H1 (cell line): ENCODE measurements around the gene PLP2. TPM values are rescaled to one million over a fixed set of nuclear protein-coding genes. Genes with fewer than 3 reads are reported as not detected.

Experiments
- CTCF ChIA-PET: fragments of 300-600 bp; sonication (Branson Sonifier 250); formaldehyde crosslinking; loops from one replicate; lab custom pipeline; 2021; ENCODE audit not compliant: partially characterized antibody; lab: Charles Lee
- POLR2A ChIA-PET: fragments of 300-600 bp; sonication (Branson Sonifier 250); formaldehyde crosslinking; loops from one replicate; lab custom pipeline; 2021; ENCODE audit warnings: inconsistent platforms; ENCODE audit not compliant: partially characterized antibody; lab: Charles Lee
- DNase-seq, 2 experiments: peaks; one replicate each; pipeline versions ENCODE4 v3.0.0 to v3.0.0-alpha.2; 2010 to 2022; ENCODE audit warnings: low spot score in 2 of 2, low read depth in 1 of 2, mixed read lengths in 1 of 2
- FAIRE-seq: peaks from 2 replicates; lab custom pipeline; 2011; peaks lifted over from hg19 to GRCh38; lab: Jason Lieb, UNC
- H2AFZ ChIP-seq: 2 replicates; pipeline ENCODE4 v1.8.1; 2012; ENCODE audit warnings: low read length, inconsistent platforms
- H2AK5ac ChIP-seq: 2 replicates; pipeline ENCODE4 v1.6.1; 2013; ENCODE audit warnings: low read depth, low read length
- H2BK120ac ChIP-seq: replicated peaks from 2 replicates; pipeline ENCODE3; 2013; ENCODE audit warnings: low read depth, low read length, inconsistent platforms
- H2BK12ac ChIP-seq: 2 replicates; pipeline ENCODE4 v1.6.1; 2013; ENCODE audit warnings: low read depth, low read length
- H2BK15ac ChIP-seq: 2 replicates; pipeline ENCODE4 v1.6.1; 2013; ENCODE audit warnings: low read length
- H2BK20ac ChIP-seq: 2 replicates; pipeline ENCODE4 v1.6.1; 2013; ENCODE audit warnings: low read length
- H2BK5ac ChIP-seq: 2 replicates; pipeline ENCODE4 v1.6.1; 2013; ENCODE audit warnings: low read depth, low read length
- H3K14ac ChIP-seq: 2 replicates; pipeline ENCODE4 v1.6.1; 2013; ENCODE audit warnings: inconsistent platforms; ENCODE audit not compliant: insufficient read length
- H3K18ac ChIP-seq: 2 replicates; pipeline ENCODE4 v1.6.1; 2013; ENCODE audit warnings: low read length; ENCODE audit errors: extremely low read depth
- H3K23ac ChIP-seq: 2 replicates; pipeline ENCODE4 v1.6.1; 2013; ENCODE audit warnings: inconsistent platforms; ENCODE audit not compliant: insufficient read length
- H3K23me2 ChIP-seq: 2 replicates; pipeline ENCODE4 v1.6.1; 2013; ENCODE audit warnings: low read depth, low read length
- H3K27ac ChIP-seq: 2 replicates; pipeline ENCODE4 v1.6.1; 2011; ENCODE audit warnings: low read depth, low read length, inconsistent platforms
- H3K27me3 ChIP-seq, 4 experiments: replicated peaks in 1 of 4; 1 replicate in 1 of 4; 2 replicates in 3 of 4; pipeline versions ENCODE4 v1.6.1 to v1.8.1; 2011 to 2013; ENCODE audit warnings: low read length in 3 of 4, mild to moderate bottlenecking in 3 of 4, inconsistent platforms in 2 of 4, mixed read lengths in 2 of 4, moderate library complexity in 1 of 4; ENCODE audit not compliant: control insufficient read depth in 3 of 4, insufficient read depth in 3 of 4; ENCODE audit errors: extremely low read depth in 1 of 4
- H3K36me3 ChIP-seq, 4 experiments: 2 replicates each; pipeline versions ENCODE4 v1.6.1 to v1.8.1; 2011 to 2013; ENCODE audit warnings: mild to moderate bottlenecking in 4 of 4, low read length in 3 of 4, moderate library complexity in 2 of 4, control low read depth in 1 of 4, inconsistent platforms in 1 of 4; ENCODE audit not compliant: insufficient read depth in 4 of 4, control insufficient read depth in 2 of 4
- H3K4ac ChIP-seq: replicated peaks from 2 replicates; pipeline ENCODE3; 2013; ENCODE audit warnings: low read length, low read depth, mixed read lengths, inconsistent platforms; ENCODE audit not compliant: insufficient read length
- H3K4me1 ChIP-seq, 4 experiments: replicated peaks in 1 of 4; 1 replicate in 1 of 4; 2 replicates in 3 of 4; pipeline versions ENCODE4 v1.6.1 to v1.8.1; 2011 to 2013; ENCODE audit warnings: low read length in 3 of 4, inconsistent platforms in 2 of 4, mixed read lengths in 1 of 4; ENCODE audit not compliant: insufficient read depth in 4 of 4, control insufficient read depth in 3 of 4
- H3K4me2 ChIP-seq, 2 experiments: 2 replicates each; pipeline versions ENCODE4 v1.6.1 to v1.8.1; 2011 to 2013; ENCODE audit warnings: low read depth in 2 of 2, low read length in 2 of 2, control low read depth in 1 of 2, inconsistent platforms in 1 of 2, mild to moderate bottlenecking in 1 of 2; ENCODE audit not compliant: insufficient read depth in 1 of 2
- H3K4me3 ChIP-seq, 4 experiments: fragments of 200-600, 300-600 bp in 1 of 4; sonication (generic), shearing (Covaris generic), sonication (Bioruptor Twin) in 1 of 4; 2 replicates each; pipeline versions ENCODE4 v1.5.1 to v1.8.1; 2011 to 2016; ENCODE audit warnings: low read length in 4 of 4, low read depth in 3 of 4, control low read depth in 2 of 4, inconsistent platforms in 2 of 4, mild to moderate bottlenecking in 2 of 4, mixed read lengths in 1 of 4, moderate library complexity in 1 of 4; ENCODE audit not compliant: insufficient read depth in 2 of 4; ENCODE audit errors: extremely low read depth in 1 of 4
- H3K56ac ChIP-seq: replicated peaks from 2 replicates; pipeline ENCODE3; 2013; ENCODE audit warnings: low read depth, mild to moderate bottlenecking, mixed read lengths, low read length, inconsistent platforms; ENCODE audit not compliant: insufficient read length
- H3K79me1 ChIP-seq: 2 replicates; pipeline ENCODE4 v1.6.1; 2013; ENCODE audit warnings: low read depth, low read length, control low read depth
- H3K79me2 ChIP-seq, 2 experiments: 2 replicates each; pipeline versions ENCODE4 v1.6.1 to v1.8.1; 2012 to 2013; ENCODE audit warnings: low read length in 2 of 2, mild to moderate bottlenecking in 2 of 2, inconsistent platforms in 1 of 2; ENCODE audit not compliant: insufficient read depth in 2 of 2, control insufficient read depth in 1 of 2
- H3K9ac ChIP-seq, 4 experiments: replicated peaks in 1 of 4; 1 replicate in 1 of 4; 2 replicates in 3 of 4; pipeline versions ENCODE4 v1.6.1 to v1.8.1; 2011 to 2013; ENCODE audit warnings: low read depth in 3 of 4, low read length in 3 of 4, control low read depth in 2 of 4, mild to moderate bottlenecking in 2 of 4, moderate library complexity in 2 of 4, inconsistent platforms in 1 of 4; ENCODE audit errors: extremely low read depth in 1 of 4
- H3K9me3 ChIP-seq, 2 experiments: 2 replicates each; pipeline versions ENCODE4 v1.6.1 to v1.8.1; 2012 to 2013; ENCODE audit warnings: mild to moderate bottlenecking in 2 of 2, moderate library complexity in 2 of 2, control low read depth in 1 of 2, inconsistent platforms in 1 of 2, low read depth in 1 of 2, low read length in 1 of 2, mixed read lengths in 1 of 2; ENCODE audit not compliant: insufficient read depth in 2 of 2
- H4K20me1 ChIP-seq, 2 experiments: replicated peaks in 1 of 2; 2 replicates each; pipeline versions ENCODE3 to v1.8.1; 2011 to 2013; ENCODE audit warnings: inconsistent platforms in 2 of 2, low read length in 2 of 2, mild to moderate bottlenecking in 1 of 2; ENCODE audit not compliant: insufficient read depth in 2 of 2, control insufficient read depth in 1 of 2
- H4K5ac ChIP-seq: 2 replicates; pipeline ENCODE4 v1.6.1; 2013; ENCODE audit warnings: low read length, low read depth, mixed read lengths, inconsistent platforms; ENCODE audit not compliant: insufficient read length
- H4K8ac ChIP-seq: 2 replicates; pipeline ENCODE4 v1.8.0; 2013; ENCODE audit warnings: mild to moderate bottlenecking, moderate library complexity, low read length, inconsistent platforms; ENCODE audit not compliant: insufficient read depth; ENCODE audit errors: extremely low read depth
- H4K91ac ChIP-seq: replicated peaks from 2 replicates; pipeline ENCODE3; 2013; ENCODE audit warnings: low read length, mixed read lengths, inconsistent platforms; ENCODE audit not compliant: insufficient read length
- BACH1 ChIP-seq: IDR thresholded peaks from 2 replicates; pipeline ENCODE4 v1.6.1; 2012; ENCODE audit warnings: low read length, improper control_type of control experiment
- FOSL1 ChIP-seq: IDR thresholded peaks from 2 replicates; pipeline ENCODE4 v1.6.1; 2011; ENCODE audit warnings: mild to moderate bottlenecking, low read depth, low read length, moderate library complexity; ENCODE audit not compliant: insufficient read depth
- HDAC6 ChIP-seq: IDR thresholded peaks from one replicate; pipeline ENCODE4 v1.7.1; 2012; ENCODE audit warnings: low read depth, mild to moderate bottlenecking, inconsistent platforms, low read length, moderate library complexity
- SUZ12 ChIP-seq: fragments of 200-600 bp; sonication (generic); IDR thresholded peaks from 2 replicates; pipeline ENCODE4 v1.6.1; 2012; ENCODE audit warnings: mild to moderate bottlenecking, inconsistent platforms, low read length, moderate library complexity, mixed read lengths
- TEAD4 ChIP-seq: IDR thresholded peaks from 2 replicates; pipeline ENCODE4 v1.6.1; 2012; ENCODE audit warnings: low read depth, low read length, inconsistent platforms, mixed read lengths
- WGBS, 2 experiments: shearing (Covaris generic) in 1 of 2; methylation state at CpG; one replicate each; pipeline versions ENCODE4 v1.1.6 to v1.1.7; 2013 to 2015; ENCODE audit warnings: low lambda C conversion rate in 2 of 2, mixed read lengths in 2 of 2, inconsistent platforms in 1 of 2, low coverage in 1 of 2, missing lambda C conversion rate in 1 of 2; ENCODE audit not compliant: insufficient replicate concordance in 2 of 2, insufficient coverage in 1 of 2, insufficient read length in 1 of 2; ENCODE audit errors: extremely low coverage in 1 of 2, missing lambda C conversion rate in 1 of 2; 5-methylcytosine and 5-hydroxymethylcytosine counted together
- polyA plus RNA-seq, 7 experiments: library from polyadenylated mRNA; depleted of rRNA in 3 of 7; stranded (reverse) in 5 of 7; unstranded in 2 of 7; fragments of >200 nt in 5 of 7; fragments of 200-250 nt in 2 of 7; gene quantifications; 1 replicate in 5 of 7; 2 replicates in 1 of 7; 4 replicates in 1 of 7; pipeline versions ENCODE4 v1.2.1 to v1.2.3, GENCODE V29; 2011 to 2013; ENCODE audit warnings: missing spikeins in 2 of 7, mixed read lengths in 2 of 7
- total RNA-seq: library from RNA; stranded (reverse); fragmentation: NEBNext Ultra II Directional; extraction: Animal tissue kit (Norgen Biotek cat#: 25700); gene quantifications from 2 replicates; pipeline ENCODE4 v1.2.1, GENCODE V29; 2021
- TF ChIP-seq, protein P1 (sequence below): IDR thresholded peaks from 2 replicates; pipeline ENCODE4 v1.6.1; 2012; ENCODE audit warnings: inconsistent platforms
- TF ChIP-seq, protein P2 (sequence below): IDR thresholded peaks from 2 replicates; pipeline ENCODE4 v1.6.1; 2012; ENCODE audit warnings: low read length, inconsistent platforms

Gene PLP2
- total and polyA plus RNA-seq, 2 of the 8 experiments (the other 6 are each of a cell fraction or from before 2014, with no cell fraction given): 10.3 to 23.4 TPM

DNA sequence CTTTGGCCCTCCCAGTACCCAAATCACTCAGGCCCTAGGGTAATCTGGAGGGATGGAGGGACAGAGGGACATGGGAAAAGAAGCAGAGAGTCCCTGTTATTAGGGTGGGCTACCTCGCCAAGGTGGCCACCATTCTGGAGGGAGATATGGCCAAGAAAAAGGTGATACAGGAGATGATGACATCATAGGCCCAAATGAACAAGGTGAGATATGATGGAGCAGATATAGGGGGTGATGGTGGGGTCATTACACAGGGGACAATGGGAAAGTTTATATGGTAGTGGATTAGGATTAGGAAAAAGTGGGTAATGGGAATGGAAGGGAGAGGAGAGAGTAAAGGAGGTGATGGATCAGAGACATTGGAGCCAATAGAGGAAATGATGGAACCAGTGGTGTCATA lies 41.2 kb downstream of the PLP2 start:
- TF ChIP-seq FOSL1: no peak
- TF ChIP-seq, protein P1, sequence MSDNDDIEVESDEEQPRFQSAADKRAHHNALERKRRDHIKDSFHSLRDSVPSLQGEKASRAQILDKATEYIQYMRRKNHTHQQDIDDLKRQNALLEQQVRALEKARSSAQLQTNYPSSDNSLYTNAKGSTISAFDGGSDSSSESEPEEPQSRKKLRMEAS: no peak
- TF ChIP-seq TEAD4: no peak
- TF ChIP-seq, protein P2, sequence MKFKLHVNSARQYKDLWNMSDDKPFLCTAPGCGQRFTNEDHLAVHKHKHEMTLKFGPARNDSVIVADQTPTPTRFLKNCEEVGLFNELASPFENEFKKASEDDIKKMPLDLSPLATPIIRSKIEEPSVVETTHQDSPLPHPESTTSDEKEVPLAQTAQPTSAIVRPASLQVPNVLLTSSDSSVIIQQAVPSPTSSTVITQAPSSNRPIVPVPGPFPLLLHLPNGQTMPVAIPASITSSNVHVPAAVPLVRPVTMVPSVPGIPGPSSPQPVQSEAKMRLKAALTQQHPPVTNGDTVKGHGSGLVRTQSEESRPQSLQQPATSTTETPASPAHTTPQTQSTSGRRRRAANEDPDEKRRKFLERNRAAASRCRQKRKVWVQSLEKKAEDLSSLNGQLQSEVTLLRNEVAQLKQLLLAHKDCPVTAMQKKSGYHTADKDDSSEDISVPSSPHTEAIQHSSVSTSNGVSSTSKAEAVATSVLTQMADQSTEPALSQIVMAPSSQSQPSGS: no peak
- no peak for TF ChIP-seq BACH1
- TF ChIP-seq HDAC6: no peak
- TF ChIP-seq SUZ12: no peak
- TF ChIP-seq, all 59 proteins: peak for 0
- Histone ChIP-seq H4K5ac (no peak overlapping the region), H3K9ac (no peak overlapping the region)

More for the DNA sequence above, 41.2 kb downstream of the PLP2 start:
- no peak overlapping the region for H2BK20ac ChIP-seq
- no peaks in the 10 kb centered on the region for H4K20me1 ChIP-seq
- H3K79me1 ChIP-seq: no peaks in the 10 kb centered on the region
- no peaks in the 10 kb centered on the region for H3K36me3 ChIP-seq
- H3K14ac ChIP-seq: no peak overlapping the region
- no peak overlapping the region for H2BK120ac ChIP-seq
- ChIA-PET CTCF (no interaction called here), POLR2A (no interaction called here)
- no peak overlapping the region for H2AK5ac ChIP-seq
- H2BK12ac ChIP-seq: no peak overlapping the region
- no peak for DNase-seq
- no peak overlapping the region for H2AFZ ChIP-seq
- no peak overlapping the region for H3K56ac ChIP-seq
- H2BK15ac ChIP-seq: no peak overlapping the region
- H2BK5ac ChIP-seq: no peak overlapping the region
- no peak overlapping the region for H4K8ac ChIP-seq
- no CpG with 5 or more reads among the region's 1 CpG for WGBS, 2 experiments
- H3K4me1 ChIP-seq: peaks cover 0 to 9% (median 2%) of the 10 kb centered on the region in 4 experiments; a peak in 2 of 7 replicates
- no peaks in the 10 kb centered on the region for H3K9me3 ChIP-seq
- H3K18ac ChIP-seq: no peak overlapping the region
- no peak overlapping the region for H3K23ac ChIP-seq
- no peak overlapping the region for H3K4me2 ChIP-seq
- no peaks in the 10 kb centered on the region for H3K79me2 ChIP-seq
- no peak overlapping the region for H3K27ac ChIP-seq
- H3K27me3 ChIP-seq: no peaks in the 10 kb centered on the region
- no peak overlapping the region for H3K4ac ChIP-seq
- no peak overlapping the region for H3K4me3 ChIP-seq
- no peak for FAIRE-seq
- no peak overlapping the region for H4K91ac ChIP-seq
- H3K23me2 ChIP-seq: no peaks in the 10 kb centered on the region
